ENCODE measurements around the gene OTOF.

DNA sequence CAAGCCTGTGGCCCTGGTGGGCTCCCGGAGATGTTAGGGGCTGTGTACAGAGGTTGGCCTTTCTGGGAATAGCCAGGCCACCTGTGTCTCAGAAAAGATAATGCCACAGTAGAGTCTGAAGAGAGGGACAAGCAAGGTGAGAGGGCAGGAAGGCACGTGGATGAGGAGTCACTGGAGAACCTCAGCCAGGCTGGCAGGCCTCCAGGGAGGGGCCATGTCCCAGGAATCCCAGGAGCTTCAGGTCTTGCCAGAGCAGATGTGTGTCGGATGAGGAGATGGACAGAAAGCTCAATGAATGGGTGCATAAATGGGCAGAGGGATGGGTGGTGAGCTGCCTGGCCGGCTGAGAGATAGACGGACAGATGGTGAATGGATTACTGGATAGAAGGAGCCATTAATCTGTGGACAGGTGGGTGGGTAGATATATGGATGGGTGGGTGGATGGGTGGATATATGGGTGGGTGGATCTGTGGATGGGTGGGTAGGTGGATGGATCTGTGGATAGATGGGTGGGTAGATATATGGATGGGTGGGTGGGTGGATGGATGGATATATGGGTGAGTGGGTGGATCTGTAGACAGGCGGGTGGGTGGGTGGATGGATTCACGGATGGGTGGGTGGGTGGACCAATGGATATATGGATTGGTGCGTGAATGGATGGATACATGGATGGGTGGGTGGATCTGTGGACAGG lies 7.9 kb upstream of the OTOF start:
- TF ChIP-seq, protein P1, sequence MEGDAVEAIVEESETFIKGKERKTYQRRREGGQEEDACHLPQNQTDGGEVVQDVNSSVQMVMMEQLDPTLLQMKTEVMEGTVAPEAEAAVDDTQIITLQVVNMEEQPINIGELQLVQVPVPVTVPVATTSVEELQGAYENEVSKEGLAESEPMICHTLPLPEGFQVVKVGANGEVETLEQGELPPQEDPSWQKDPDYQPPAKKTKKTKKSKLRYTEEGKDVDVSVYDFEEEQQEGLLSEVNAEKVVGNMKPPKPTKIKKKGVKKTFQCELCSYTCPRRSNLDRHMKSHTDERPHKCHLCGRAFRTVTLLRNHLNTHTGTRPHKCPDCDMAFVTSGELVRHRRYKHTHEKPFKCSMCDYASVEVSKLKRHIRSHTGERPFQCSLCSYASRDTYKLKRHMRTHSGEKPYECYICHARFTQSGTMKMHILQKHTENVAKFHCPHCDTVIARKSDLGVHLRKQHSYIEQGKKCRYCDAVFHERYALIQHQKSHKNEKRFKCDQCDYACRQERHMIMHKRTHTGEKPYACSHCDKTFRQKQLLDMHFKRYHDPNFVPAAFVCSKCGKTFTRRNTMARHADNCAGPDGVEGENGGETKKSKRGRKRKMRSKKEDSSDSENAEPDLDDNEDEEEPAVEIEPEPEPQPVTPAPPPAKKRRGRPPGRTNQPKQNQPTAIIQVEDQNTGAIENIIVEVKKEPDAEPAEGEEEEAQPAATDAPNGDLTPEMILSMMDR (IDR thresholded peaks at IDR 0.05): no peak
- TF ChIP-seq EZH2 (IDR thresholded peaks at IDR 0.05) (no peak), EZH2phosphoT487 (IDR thresholded peaks at IDR 0.05) (no peak)

All from neural progenitor cell (in vitro differentiated cells).